ENCODE measurements around the gene TXK. TPM values are rescaled to one million over a fixed set of nuclear protein-coding genes. Genes with fewer than 3 reads are reported as not detected.
"Not testable (repeated sequence)": the region's sequence is repeated elsewhere in the genome, so short reads cannot be mapped to it uniquely, and the experiment has no call there.

Gene TXK
- total RNA-seq, 2 donors from 2014 or later, result 2.7 to 2.8 TPM

DNA sequence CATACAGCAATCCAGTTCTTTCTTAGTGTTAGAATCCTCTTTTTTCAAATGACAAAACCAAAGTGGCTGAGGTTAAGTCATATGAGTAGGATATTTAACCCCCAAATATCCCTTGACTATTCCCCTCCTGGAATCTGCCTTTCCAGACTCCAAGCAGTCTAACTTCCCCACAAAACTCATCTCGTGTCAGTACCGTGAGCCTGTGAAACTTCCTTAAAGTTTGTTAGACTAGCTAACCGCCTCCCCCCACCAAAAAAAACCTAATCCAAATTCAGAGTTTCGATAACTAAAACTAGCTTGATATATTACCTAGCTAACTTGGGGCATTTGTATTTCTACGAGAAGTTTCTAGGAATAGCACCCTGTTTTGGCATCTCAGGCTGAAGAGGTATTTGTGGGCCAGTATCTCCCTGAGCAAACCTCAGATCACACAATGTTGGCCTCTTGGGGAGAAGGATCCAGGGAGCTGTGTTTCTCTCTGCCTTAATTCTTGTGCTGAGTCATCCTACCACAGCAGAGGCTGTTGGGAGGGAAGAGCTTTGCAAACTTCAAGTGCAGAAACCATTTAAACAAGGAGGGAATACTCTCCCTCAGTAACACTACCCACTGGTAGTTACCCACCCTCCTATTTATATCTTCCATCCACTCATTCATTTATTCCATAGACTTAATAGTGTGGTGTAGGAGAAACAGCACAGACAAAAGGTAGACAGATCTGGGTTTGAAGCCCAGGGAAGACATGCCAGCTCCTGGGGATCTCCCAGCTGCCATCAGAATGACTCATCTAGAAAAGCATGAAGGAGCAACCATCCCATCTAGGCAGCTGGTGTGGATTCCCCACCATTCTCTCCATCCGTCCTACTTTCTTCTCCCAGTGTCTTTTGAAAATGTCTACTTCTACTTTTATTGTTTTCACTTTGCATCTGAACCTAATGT is 39.3 kb upstream of the TXK start:
- Histone ChIP-seq H3K4me3 (no peak overlapping the region), H3K27me3 (replicated peaks; ENCODE audit: insufficient read depth) (no peaks in the 10 kb centered on the region), H3K36me3 (peaks cover 7% of the 10 kb centered on the region), H3K27ac (peak overlapping the region in 1 of 2 donors; percentile 8), H3K4me1 (ENCODE audit: control insufficient read depth in 1 of 2, low read depth in 2 of 2) (peaks cover 0 to 9% of the 10 kb centered on the region in 2 donors), H3K9me3 (no peaks in the 10 kb centered on the region)
- DNase-seq (ENCODE audit: low spot score) (no peak), ATAC-seq (ENCODE audit: insufficient number of reproducible peaks, low FRiP score, low read depth) (no peak)
- TF ChIP-seq, protein P1, sequence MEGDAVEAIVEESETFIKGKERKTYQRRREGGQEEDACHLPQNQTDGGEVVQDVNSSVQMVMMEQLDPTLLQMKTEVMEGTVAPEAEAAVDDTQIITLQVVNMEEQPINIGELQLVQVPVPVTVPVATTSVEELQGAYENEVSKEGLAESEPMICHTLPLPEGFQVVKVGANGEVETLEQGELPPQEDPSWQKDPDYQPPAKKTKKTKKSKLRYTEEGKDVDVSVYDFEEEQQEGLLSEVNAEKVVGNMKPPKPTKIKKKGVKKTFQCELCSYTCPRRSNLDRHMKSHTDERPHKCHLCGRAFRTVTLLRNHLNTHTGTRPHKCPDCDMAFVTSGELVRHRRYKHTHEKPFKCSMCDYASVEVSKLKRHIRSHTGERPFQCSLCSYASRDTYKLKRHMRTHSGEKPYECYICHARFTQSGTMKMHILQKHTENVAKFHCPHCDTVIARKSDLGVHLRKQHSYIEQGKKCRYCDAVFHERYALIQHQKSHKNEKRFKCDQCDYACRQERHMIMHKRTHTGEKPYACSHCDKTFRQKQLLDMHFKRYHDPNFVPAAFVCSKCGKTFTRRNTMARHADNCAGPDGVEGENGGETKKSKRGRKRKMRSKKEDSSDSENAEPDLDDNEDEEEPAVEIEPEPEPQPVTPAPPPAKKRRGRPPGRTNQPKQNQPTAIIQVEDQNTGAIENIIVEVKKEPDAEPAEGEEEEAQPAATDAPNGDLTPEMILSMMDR (IDR thresholded peaks at IDR 0.05), result no peak

DNA sequence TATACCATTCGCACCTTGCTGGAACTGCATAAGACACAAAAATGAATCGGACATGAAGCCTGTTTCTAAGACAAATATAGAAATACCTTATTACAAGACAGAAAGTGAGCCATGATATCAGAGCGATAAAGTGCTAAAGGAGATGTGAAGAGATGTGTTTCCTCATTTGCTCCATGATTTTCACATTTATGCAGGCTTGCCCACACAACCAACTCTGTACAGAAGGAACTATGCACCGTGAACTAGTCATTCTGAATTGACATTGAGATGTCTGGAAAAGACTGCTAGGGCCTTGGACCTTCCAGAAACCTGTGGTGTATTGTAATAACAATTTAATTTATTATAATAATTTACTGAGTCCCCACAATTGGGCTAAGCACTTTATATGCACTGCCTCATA is 38.6 kb upstream of the TXK start:
- DNase-seq (ENCODE audit: low spot score) (no peak), ATAC-seq (ENCODE audit: insufficient number of reproducible peaks, low FRiP score, low read depth) (no peak)
- Histone ChIP-seq H3K27ac (no peak overlapping the region), H3K4me3 (no peak overlapping the region), H3K36me3 (peaks cover 7% of the 10 kb centered on the region), H3K4me1 (ENCODE audit: control insufficient read depth in 1 of 2, low read depth in 2 of 2) (peaks cover 0 to 9% of the 10 kb centered on the region in 2 donors), H3K9me3 (no peaks in the 10 kb centered on the region), H3K27me3 (replicated peaks; ENCODE audit: insufficient read depth) (no peaks in the 10 kb centered on the region)
- TF ChIP-seq, protein P1 (IDR thresholded peaks at IDR 0.05), result no peak

DNA sequence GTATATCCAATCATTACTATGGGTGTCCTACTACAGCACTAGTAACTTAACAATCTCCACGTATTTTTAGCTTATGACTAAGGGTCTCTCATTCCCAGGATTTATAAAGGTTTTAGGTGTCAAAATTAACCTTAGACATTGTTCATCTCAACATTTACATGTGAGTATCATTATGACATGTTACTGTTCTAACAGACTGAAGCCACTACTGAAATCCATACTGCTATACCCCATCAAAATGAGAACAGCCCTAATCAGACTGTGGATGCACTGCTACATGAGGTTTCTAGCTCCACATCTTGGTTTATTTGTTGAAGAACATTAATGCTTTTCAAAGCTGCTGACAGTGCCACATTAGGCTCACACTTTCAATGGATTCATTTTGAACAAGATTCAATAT is 35.6 kb upstream of the TXK start:
- no peaks in the 10 kb centered on the region for H3K27me3 ChIP-seq (replicated peaks; ENCODE audit: insufficient read depth)
- peaks cover 4% of the 10 kb centered on the region for H3K36me3 ChIP-seq
- H3K27ac ChIP-seq, result no peak overlapping the region
- no peak for DNase-seq (ENCODE audit: low spot score)
- no peak for ATAC-seq (ENCODE audit: insufficient number of reproducible peaks, low FRiP score, low read depth)
- no peaks in the 10 kb centered on the region for H3K9me3 ChIP-seq
- H3K4me3 ChIP-seq, result no peak overlapping the region
- H3K4me1 ChIP-seq (ENCODE audit: control insufficient read depth in 1 of 2, low read depth in 2 of 2), result peaks cover 0 to 9% of the 10 kb centered on the region in 2 donors
- TF ChIP-seq, protein P1 (IDR thresholded peaks at IDR 0.05), result no peak

DNA sequence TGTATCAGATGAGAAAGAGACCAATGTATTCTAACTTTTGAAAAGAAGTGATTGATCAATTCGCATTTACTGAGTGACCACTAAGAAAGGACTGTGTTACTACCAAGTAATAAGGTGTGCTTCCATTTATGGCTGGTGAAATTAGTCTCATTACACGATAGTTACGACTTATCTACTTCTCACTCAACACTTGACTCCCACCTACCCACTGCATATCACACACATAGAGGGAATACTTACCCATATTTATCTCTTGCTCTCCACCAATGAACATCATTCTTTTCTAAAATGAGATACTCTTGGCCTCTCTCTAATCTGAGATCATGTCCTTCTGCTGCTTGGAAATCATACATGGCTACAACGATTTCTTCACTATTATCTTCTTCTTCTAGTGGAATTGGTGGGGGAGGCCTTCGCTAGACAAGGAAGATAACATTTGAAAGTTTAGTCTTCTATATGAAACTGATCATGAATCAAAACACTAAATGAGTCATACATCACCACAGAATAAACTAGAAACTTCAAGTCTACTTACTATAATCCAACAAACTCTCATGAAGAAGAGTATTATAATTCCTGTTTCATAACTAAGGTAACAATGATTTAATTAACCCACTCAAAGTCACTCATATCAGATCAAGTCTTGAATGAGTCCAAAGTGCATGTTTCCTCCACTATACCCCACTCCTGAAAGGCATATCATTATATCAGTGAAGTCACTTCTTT is 33.7 kb upstream of the TXK start:
- Histone ChIP-seq H3K36me3 (peaks cover 4% of the 10 kb centered on the region), H3K4me3 (no peak overlapping the region), H3K4me1 (ENCODE audit: control insufficient read depth in 1 of 2, low read depth in 2 of 2) (no peaks in the 10 kb centered on the region), H3K9me3 (no peaks in the 10 kb centered on the region), H3K27ac (no peak overlapping the region), H3K27me3 (replicated peaks; ENCODE audit: insufficient read depth) (no peaks in the 10 kb centered on the region)
- DNase-seq (ENCODE audit: low spot score) (no peak), ATAC-seq (ENCODE audit: insufficient number of reproducible peaks, low FRiP score, low read depth) (no peak)
- TF ChIP-seq, protein P1 (IDR thresholded peaks at IDR 0.05), result no peak

DNA sequence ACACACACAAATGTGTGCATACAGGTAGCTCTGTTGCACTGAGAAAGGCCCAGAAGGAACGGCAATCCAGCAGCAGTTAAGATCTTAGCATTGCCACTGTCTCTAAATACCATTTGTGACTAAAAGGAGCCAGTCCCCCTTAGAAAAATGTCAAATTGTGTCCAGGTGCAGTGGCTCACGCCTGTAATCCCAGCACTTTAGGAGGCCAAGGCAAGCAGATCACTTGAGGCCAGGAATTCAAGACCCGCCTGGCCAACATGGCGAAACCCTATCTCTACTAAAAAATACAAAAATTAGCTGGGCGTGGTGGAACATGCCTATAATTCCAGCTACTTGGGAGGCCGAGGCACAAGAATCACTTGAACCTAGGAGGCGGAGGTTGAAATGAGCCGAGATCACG is 30.5 kb upstream of the TXK start:
- not testable (repeated sequence) for H3K4me1 ChIP-seq (ENCODE audit: control insufficient read depth in 1 of 2, low read depth in 2 of 2); H3K27ac ChIP-seq; H3K27me3 ChIP-seq (replicated peaks; ENCODE audit: insufficient read depth); H3K36me3 ChIP-seq; DNase-seq (ENCODE audit: low spot score); H3K9me3 ChIP-seq; H3K4me3 ChIP-seq; ATAC-seq (ENCODE audit: insufficient number of reproducible peaks, low FRiP score, low read depth)
